ENCODE data around the gene C2CD3.

C2CD3 gene

GRCh38 chr11:74168838-74169237, 2.0 kb downstream of the C2CD3 start:
- H3K9me3 ChIP-seq (ENCODE audit: control insufficient read depth, low read length) = no peaks in the 10 kb centered on the region
- peaks cover 27% of the 10 kb centered on the region for H3K36me3 ChIP-seq (ENCODE audit: control insufficient read depth, insufficient read depth, low read length)
- DNase-seq = no peak
- no peaks in the 10 kb centered on the region for H3K27me3 ChIP-seq (replicated peaks; ENCODE audit: control insufficient read depth, insufficient read depth, low read length, poor library complexity, severe bottlenecking)
- H3K4me3 ChIP-seq (ENCODE audit: insufficient read depth, low read depth, low read length, poor library complexity, severe bottlenecking) = no peak overlapping the region
- H3K27ac ChIP-seq (ENCODE audit: insufficient read depth, low read length, poor library complexity, severe bottlenecking) = no peak overlapping the region
- peaks cover 20% of the 10 kb centered on the region for H3K4me1 ChIP-seq (ENCODE audit: control insufficient read depth, insufficient read depth, low read length, poor library complexity, severe bottlenecking)

GRCh38 chr11:74162681-74163467, 7.9 kb downstream of the C2CD3 start:
- no peak for DNase-seq
- H3K4me1 ChIP-seq (ENCODE audit: control insufficient read depth, insufficient read depth, low read length, poor library complexity, severe bottlenecking) = no peaks in the 10 kb centered on the region
- peaks cover 27% of the 10 kb centered on the region for H3K36me3 ChIP-seq (ENCODE audit: control insufficient read depth, insufficient read depth, low read length)
- no peak overlapping the region for H3K27ac ChIP-seq (ENCODE audit: insufficient read depth, low read length, poor library complexity, severe bottlenecking)
- H3K4me3 ChIP-seq (ENCODE audit: insufficient read depth, low read depth, low read length, poor library complexity, severe bottlenecking) = no peak overlapping the region
- H3K27me3 ChIP-seq (replicated peaks; ENCODE audit: control insufficient read depth, insufficient read depth, low read length, poor library complexity, severe bottlenecking) = no peaks in the 10 kb centered on the region
- no peaks in the 10 kb centered on the region for H3K9me3 ChIP-seq (ENCODE audit: control insufficient read depth, low read length)

- DNase-seq = no peak
- H3K27me3 ChIP-seq (replicated peaks; ENCODE audit: control insufficient read depth, insufficient read depth, low read length, poor library complexity, severe bottlenecking) = no peaks in the 10 kb centered on the region
Observed at GRCh38 chr11:74159642-74160041, 11.2 kb downstream of the C2CD3 start.

GRCh38 chr11:74157169-74157568, 13.6 kb downstream of the C2CD3 start:
- H3K4me1 ChIP-seq (ENCODE audit: control insufficient read depth, insufficient read depth, low read length, poor library complexity, severe bottlenecking) = no peaks in the 10 kb centered on the region
- H3K36me3 ChIP-seq (ENCODE audit: control insufficient read depth, insufficient read depth, low read length) = no peaks in the 10 kb centered on the region
- H3K4me3 ChIP-seq (ENCODE audit: insufficient read depth, low read depth, low read length, poor library complexity, severe bottlenecking) = no peak overlapping the region
- H3K9me3 ChIP-seq (ENCODE audit: control insufficient read depth, low read length) = no peaks in the 10 kb centered on the region
- H3K27me3 ChIP-seq (replicated peaks; ENCODE audit: control insufficient read depth, insufficient read depth, low read length, poor library complexity, severe bottlenecking) = no peaks in the 10 kb centered on the region
- DNase-seq = no peak
- no peak overlapping the region for H3K27ac ChIP-seq (ENCODE audit: insufficient read depth, low read length, poor library complexity, severe bottlenecking)

More at GRCh38 chr11:74159642-74160041, 11.2 kb downstream of the C2CD3 start:
- Histone ChIP-seq H3K9me3 (ENCODE audit: control insufficient read depth, low read length) (no peaks in the 10 kb centered on the region), H3K36me3 (ENCODE audit: control insufficient read depth, insufficient read depth, low read length) (peaks cover 8% of the 10 kb centered on the region), H3K27ac (ENCODE audit: insufficient read depth, low read length, poor library complexity, severe bottlenecking) (no peak overlapping the region), H3K4me3 (ENCODE audit: insufficient read depth, low read depth, low read length, poor library complexity, severe bottlenecking) (no peak overlapping the region), H3K4me1 (ENCODE audit: control insufficient read depth, insufficient read depth, low read length, poor library complexity, severe bottlenecking) (no peaks in the 10 kb centered on the region)

- Histone ChIP-seq H3K27me3 (replicated peaks; ENCODE audit: control insufficient read depth, insufficient read depth, low read length, poor library complexity, severe bottlenecking) (no peaks in the 10 kb centered on the region), H3K36me3 (ENCODE audit: control insufficient read depth, insufficient read depth, low read length) (no peaks in the 10 kb centered on the region), H3K9me3 (ENCODE audit: control insufficient read depth, low read length) (no peaks in the 10 kb centered on the region), H3K4me3 (ENCODE audit: insufficient read depth, low read depth, low read length, poor library complexity, severe bottlenecking) (no peak overlapping the region), H3K27ac (ENCODE audit: insufficient read depth, low read length, poor library complexity, severe bottlenecking) (no peak overlapping the region), H3K4me1 (ENCODE audit: control insufficient read depth, insufficient read depth, low read length, poor library complexity, severe bottlenecking) (no peaks in the 10 kb centered on the region)
- no peak for DNase-seq
Observed at GRCh38 chr11:74154620-74155281, 16.1 kb downstream of the C2CD3 start.

GRCh38 chr11:74153224-74153623, 17.6 kb downstream of the C2CD3 start:
- DNase-seq = no peak
- Histone ChIP-seq H3K27me3 (replicated peaks; ENCODE audit: control insufficient read depth, insufficient read depth, low read length, poor library complexity, severe bottlenecking) (no peaks in the 10 kb centered on the region), H3K4me3 (ENCODE audit: insufficient read depth, low read depth, low read length, poor library complexity, severe bottlenecking) (no peak overlapping the region), H3K4me1 (ENCODE audit: control insufficient read depth, insufficient read depth, low read length, poor library complexity, severe bottlenecking) (no peaks in the 10 kb centered on the region), H3K36me3 (ENCODE audit: control insufficient read depth, insufficient read depth, low read length) (no peaks in the 10 kb centered on the region), H3K27ac (ENCODE audit: insufficient read depth, low read length, poor library complexity, severe bottlenecking) (no peak overlapping the region), H3K9me3 (ENCODE audit: control insufficient read depth, low read length) (no peaks in the 10 kb centered on the region)

GRCh38 chr11:74147199-74147929, 23.4 kb downstream of the C2CD3 start:
- no peaks in the 10 kb centered on the region for H3K4me1 ChIP-seq (ENCODE audit: control insufficient read depth, insufficient read depth, low read length, poor library complexity, severe bottlenecking)
- H3K36me3 ChIP-seq (ENCODE audit: control insufficient read depth, insufficient read depth, low read length) = no peaks in the 10 kb centered on the region
- no peak overlapping the region for H3K4me3 ChIP-seq (ENCODE audit: insufficient read depth, low read depth, low read length, poor library complexity, severe bottlenecking)
- H3K27ac ChIP-seq (ENCODE audit: insufficient read depth, low read length, poor library complexity, severe bottlenecking) = no peak overlapping the region
- no peak for DNase-seq
- no peaks in the 10 kb centered on the region for H3K27me3 ChIP-seq (replicated peaks; ENCODE audit: control insufficient read depth, insufficient read depth, low read length, poor library complexity, severe bottlenecking)
- H3K9me3 ChIP-seq (ENCODE audit: control insufficient read depth, low read length) = no peaks in the 10 kb centered on the region

- DNase-seq = no peak
- no peak overlapping the region for H3K27ac ChIP-seq (ENCODE audit: insufficient read depth, low read length, poor library complexity, severe bottlenecking)
- H3K4me1 ChIP-seq (ENCODE audit: control insufficient read depth, insufficient read depth, low read length, poor library complexity, severe bottlenecking) = no peaks in the 10 kb centered on the region
- no peaks in the 10 kb centered on the region for H3K9me3 ChIP-seq (ENCODE audit: control insufficient read depth, low read length)
- no peak overlapping the region for H3K4me3 ChIP-seq (ENCODE audit: insufficient read depth, low read depth, low read length, poor library complexity, severe bottlenecking)
- peaks cover under 1% of the 10 kb centered on the region for H3K36me3 ChIP-seq (ENCODE audit: control insufficient read depth, insufficient read depth, low read length)
- no peaks in the 10 kb centered on the region for H3K27me3 ChIP-seq (replicated peaks; ENCODE audit: control insufficient read depth, insufficient read depth, low read length, poor library complexity, severe bottlenecking)
Observed at GRCh38 chr11:74144592-74144991, 26.2 kb downstream of the C2CD3 start.

- Histone ChIP-seq H3K4me3 (ENCODE audit: insufficient read depth, low read depth, low read length, poor library complexity, severe bottlenecking) (no peak overlapping the region), H3K27ac (ENCODE audit: insufficient read depth, low read length, poor library complexity, severe bottlenecking) (no peak overlapping the region), H3K36me3 (ENCODE audit: control insufficient read depth, insufficient read depth, low read length) (peaks cover 19% of the 10 kb centered on the region), H3K9me3 (ENCODE audit: control insufficient read depth, low read length) (no peaks in the 10 kb centered on the region), H3K27me3 (replicated peaks; ENCODE audit: control insufficient read depth, insufficient read depth, low read length, poor library complexity, severe bottlenecking) (no peaks in the 10 kb centered on the region), H3K4me1 (ENCODE audit: control insufficient read depth, insufficient read depth, low read length, poor library complexity, severe bottlenecking) (no peaks in the 10 kb centered on the region)
- DNase-seq = no peak
Observed at GRCh38 chr11:74142624-74143023, 28.2 kb downstream of the C2CD3 start.

- Histone ChIP-seq H3K4me1 (ENCODE audit: control insufficient read depth, insufficient read depth, low read length, poor library complexity, severe bottlenecking) (no peaks in the 10 kb centered on the region), H3K27ac (ENCODE audit: insufficient read depth, low read length, poor library complexity, severe bottlenecking) (no peak overlapping the region), H3K4me3 (ENCODE audit: insufficient read depth, low read depth, low read length, poor library complexity, severe bottlenecking) (no peak overlapping the region), H3K36me3 (ENCODE audit: control insufficient read depth, insufficient read depth, low read length) (peaks cover 19% of the 10 kb centered on the region), H3K27me3 (replicated peaks; ENCODE audit: control insufficient read depth, insufficient read depth, low read length, poor library complexity, severe bottlenecking) (no peaks in the 10 kb centered on the region), H3K9me3 (ENCODE audit: control insufficient read depth, low read length) (no peaks in the 10 kb centered on the region)
- no peak for DNase-seq
Observed at GRCh38 chr11:74141908-74142307, 28.9 kb downstream of the C2CD3 start.
